H1 (cell line): ENCODE measurements around the gene ZNF687.

Experiments used
- CTBP2 ChIP-seq: IDR thresholded peaks from 2 replicates; pipeline ENCODE4 v1.7.0; 2011; ENCODE audit warnings: borderline replicate concordance, mild to moderate bottlenecking, moderate library complexity, mixed read lengths, low read length; ENCODE audit not compliant: insufficient read depth, insufficient read length
- CTCF ChIP-seq, 3 experiments: IDR thresholded peaks; 1 replicate in 2 of 3; 2 replicates in 1 of 3; pipeline versions ENCODE4 v1.5.1 to v1.6.1; 2011; ENCODE audit warnings: low read length in 3 of 3, mild to moderate bottlenecking in 3 of 3, inconsistent platforms in 2 of 3, low read depth in 1 of 3, moderate library complexity in 1 of 3; ENCODE audit not compliant: insufficient read depth in 1 of 3; ENCODE audit errors: control extremely low read depth in 1 of 3
- EP300 ChIP-seq, 2 experiments: IDR thresholded peaks; 1 replicate in 1 of 2; 2 replicates in 1 of 2; pipeline ENCODE4 v1.6.1; 2011 to 2012; ENCODE audit warnings: low read depth in 2 of 2, low read length in 2 of 2, mild to moderate bottlenecking in 2 of 2, borderline replicate concordance in 1 of 2, inconsistent platforms in 1 of 2, moderate library complexity in 1 of 2
- EZH2 ChIP-seq: fragments of 200-600 bp; sonication (generic); IDR thresholded peaks from 2 replicates; pipeline ENCODE4 v1.7.1; 2012; ENCODE audit warnings: low read depth, mild to moderate bottlenecking, moderate library complexity, low read length, inconsistent platforms; ENCODE audit not compliant: severe bottlenecking
- JUND ChIP-seq: IDR thresholded peaks from 2 replicates; pipeline ENCODE4 v1.6.1; 2011; ENCODE audit warnings: mild to moderate bottlenecking, improper control_type of control experiment, low read length
- MAFK ChIP-seq: IDR thresholded peaks from 2 replicates; pipeline ENCODE4 v1.6.1; 2012; ENCODE audit warnings: low read depth, mild to moderate bottlenecking, improper control_type of control experiment, low read length
- POLR2A ChIP-seq, 2 experiments: IDR thresholded peaks; 1 replicate in 1 of 2; 2 replicates in 1 of 2; pipeline ENCODE4 v1.6.1; 2011; ENCODE audit warnings: low read depth in 2 of 2, low read length in 2 of 2, mild to moderate bottlenecking in 2 of 2; ENCODE audit errors: control extremely low read depth in 1 of 2
- POLR2AphosphoS5 ChIP-seq: IDR thresholded peaks from 2 replicates; pipeline ENCODE4 v1.6.1; 2011; ENCODE audit warnings: low read depth, low read length
- RAD21 ChIP-seq, 2 experiments: IDR thresholded peaks in 1 of 2; conservative IDR thresholded peaks in 1 of 2; 2 replicates each; pipeline ENCODE4 v1.6.1; 2011; ENCODE audit warnings: low read depth in 2 of 2, low read length in 2 of 2, improper control_type of control experiment in 1 of 2, inconsistent platforms in 1 of 2, mild to moderate bottlenecking in 1 of 2, moderate library complexity in 1 of 2
- SIRT6 ChIP-seq: IDR thresholded peaks from one replicate; pipeline ENCODE4 v1.7.1; 2012; ENCODE audit warnings: low read length, inconsistent platforms
- SP1 ChIP-seq: IDR thresholded peaks from 2 replicates; pipeline ENCODE4 v1.6.1; 2011; ENCODE audit warnings: low read depth, low read length
- SUZ12 ChIP-seq: fragments of 200-600 bp; sonication (generic); IDR thresholded peaks from 2 replicates; pipeline ENCODE4 v1.6.1; 2012; ENCODE audit warnings: mild to moderate bottlenecking, inconsistent platforms, low read length, moderate library complexity, mixed read lengths
- USF2 ChIP-seq: IDR thresholded peaks from 2 replicates; pipeline ENCODE4 v1.6.1; 2011; ENCODE audit warnings: low read length, improper control_type of control experiment

DNA sequence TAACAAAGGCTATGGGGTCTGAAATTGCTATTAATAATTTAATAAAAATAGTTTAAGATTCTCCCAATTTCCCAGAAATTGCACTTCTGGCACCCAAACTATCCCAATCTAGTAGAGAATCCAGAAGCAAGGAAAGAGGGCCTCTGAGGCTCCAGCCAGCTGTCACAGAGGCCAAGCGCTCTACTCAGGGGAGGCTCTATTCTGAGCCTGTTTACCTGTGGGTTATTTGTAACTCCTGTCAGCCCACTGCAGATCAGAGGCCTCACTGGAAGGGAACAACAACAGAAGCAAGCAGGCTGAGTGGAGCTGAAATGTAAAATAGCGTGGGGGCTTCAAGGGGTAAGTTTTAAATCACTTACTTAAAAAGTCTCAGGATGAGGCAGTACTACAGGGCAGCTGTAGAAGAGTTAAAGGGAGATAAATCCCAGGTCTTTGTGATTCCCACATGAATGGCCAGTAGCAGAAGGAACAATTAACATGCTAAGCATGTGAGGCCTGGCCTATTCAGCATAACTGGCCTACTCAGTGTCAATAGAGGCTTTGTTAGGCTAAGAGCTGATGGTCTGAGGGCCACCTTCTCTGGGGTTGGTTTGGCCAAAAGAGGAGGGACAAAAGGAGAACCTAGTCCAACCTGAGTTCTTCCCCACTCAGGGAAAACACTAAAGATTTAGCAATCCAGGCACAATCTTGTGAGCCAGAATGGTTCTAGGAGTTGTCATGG lies 12.8 kb downstream of the ZNF687 start:
- TF ChIP-seq POLR2A (IDR thresholded peaks at IDR 0.05; ENCODE audit: control extremely low read depth in 1 of 2, low read depth in 2 of 2, low read length in 2 of 2) (no peak; a peak in 1 of 3 replicates), MAFK (no peak), POLR2AphosphoS5 (no peak), RAD21 (IDR thresholded peaks at IDR 0.05 in 1 of 2, conservative IDR thresholded peaks at IDR 0.05 in 1 of 2; ENCODE audit: low read depth in 2 of 2, low read length in 2 of 2) (no peak), SIRT6 (no peak), JUND (no peak), SUZ12 (no peak), USF2 (no peak), SP1 (0 out of 2 replicates have a peak, but pooled peaks have one; percentile 48), CTBP2 (no peak), CTCF (IDR thresholded peaks at IDR 0.05; ENCODE audit: control extremely low read depth in 1 of 3, insufficient read depth in 1 of 3, low read depth in 1 of 3, low read length in 3 of 3) (no peak), EZH2 (no peak), EP300 (IDR thresholded peaks at IDR 0.05; ENCODE audit: borderline replicate concordance in 1 of 2, low read depth in 2 of 2, low read length in 2 of 2) (no peak)
